Caco-2 (cell line): ENCODE data around the gene KAT2A. TPM values are rescaled to one million over a fixed set of nuclear protein-coding genes. Genes with fewer than 3 reads are reported as not detected.

Experiments used
- BruUV-seq: library from RNA; stranded (reverse); fragments of 400-500 nt; replicated peaks from 2 replicates; lab custom pipeline; 2021; lab: Mats Ljungman, UMichigan
- CTCF ChIA-PET: fragments of 300-600 bp; sonication (Branson Sonifier 250); formaldehyde crosslinking; loops from one replicate; lab custom pipeline; 2022; ENCODE audit warnings: antibody characterized with exemption; lab: Charles Lee
- POLR2A ChIA-PET: fragments of 300-600 bp; sonication (Branson Sonifier 250); formaldehyde crosslinking; loops from one replicate; lab custom pipeline; 2022; ENCODE audit warnings: antibody characterized with exemption; lab: Charles Lee
- DNase-seq, 2 experiments: peaks; one replicate each; pipeline versions ENCODE4 v3.0.0 to v3.0.0-alpha.2; 2020 to 2022
- H3K27me3 ChIP-seq: replicated peaks from 2 replicates; pipeline ENCODE4 v1.6.0; 2011; ENCODE audit warnings: low read length; ENCODE audit not compliant: control insufficient read depth, insufficient read depth
- H3K36me3 ChIP-seq: 2 replicates; pipeline ENCODE4 v1.5.1; 2011; ENCODE audit warnings: low read length; ENCODE audit not compliant: control insufficient read depth, insufficient read depth
- H3K4me1 ChIP-seq: fragments of 250-450 bp; sonication (Bioruptor Pico); 2 replicates; pipeline ENCODE4 v1.5.1; 2020; ENCODE audit warnings: mild to moderate bottlenecking
- H3K4me3 ChIP-seq: 2 replicates; pipeline ENCODE4 v1.5.1; 2011; ENCODE audit warnings: low read depth, mild to moderate bottlenecking, control low read depth, low read length
- H3K9me3 ChIP-seq: fragments of 250-450 bp; sonication (Bioruptor Pico); 2 replicates; pipeline ENCODE4 v1.5.1; 2020; ENCODE audit warnings: mild to moderate bottlenecking, moderate library complexity
- H3K27ac Mint-ChIP-seq: one replicate; pipeline ENCODE4 v1.8.0; 2022; ENCODE audit warnings: mixed read lengths; ENCODE audit not compliant: unreplicated experiment
- H3K27me3 Mint-ChIP-seq: one replicate; pipeline ENCODE4 v1.8.0; 2022; ENCODE audit warnings: mixed read lengths; ENCODE audit not compliant: insufficient read depth, unreplicated experiment
- H3K36me3 Mint-ChIP-seq: one replicate; pipeline ENCODE4 v1.8.0; 2022; ENCODE audit warnings: mild to moderate bottlenecking, mixed read lengths; ENCODE audit not compliant: insufficient read depth, unreplicated experiment
- H3K4me1 Mint-ChIP-seq: one replicate; pipeline ENCODE4 v1.8.0; 2022; ENCODE audit warnings: low read depth, mixed read lengths; ENCODE audit not compliant: unreplicated experiment
- H3K4me3 Mint-ChIP-seq: one replicate; pipeline ENCODE4 v1.8.0; 2022; ENCODE audit warnings: mild to moderate bottlenecking, moderate library complexity, mixed read lengths; ENCODE audit not compliant: unreplicated experiment
- H3K9me3 Mint-ChIP-seq: one replicate; pipeline ENCODE4 v1.8.0; 2022; ENCODE audit warnings: mixed read lengths; ENCODE audit not compliant: unreplicated experiment
- intact Hi-C: fragments of 100-400 bp; cut with micrococcal nuclease; formaldehyde crosslinking; loops from one replicate; pipeline ENCODE4 v1.10.0; 2022; ENCODE audit not compliant: unreplicated experiment
- total RNA-seq: library from RNA; stranded (reverse); gene quantifications from 2 replicates; pipeline ENCODE4 v1.2.3, GENCODE V29; 2022
- TF ChIP-seq, protein P1 (sequence below), 2 experiments: fragments of 200-600 bp in 1 of 2; IDR thresholded peaks; 1 replicate in 1 of 2; 2 replicates in 1 of 2; pipeline versions ENCODE4 v1.5.1 to v1.8.0; 2011 to 2022; ENCODE audit warnings: antibody characterized with exemption in 1 of 2, control low read depth in 1 of 2, inconsistent platforms in 1 of 2, low read depth in 1 of 2, low read length in 1 of 2, mild to moderate bottlenecking in 1 of 2, moderate library complexity in 1 of 2; ENCODE audit not compliant: insufficient read depth in 1 of 2, severe bottlenecking in 1 of 2, unreplicated experiment in 1 of 2

KAT2A gene
- total RNA-seq, 1 experiment from 2014 or later, result 46.5 TPM

DNA sequence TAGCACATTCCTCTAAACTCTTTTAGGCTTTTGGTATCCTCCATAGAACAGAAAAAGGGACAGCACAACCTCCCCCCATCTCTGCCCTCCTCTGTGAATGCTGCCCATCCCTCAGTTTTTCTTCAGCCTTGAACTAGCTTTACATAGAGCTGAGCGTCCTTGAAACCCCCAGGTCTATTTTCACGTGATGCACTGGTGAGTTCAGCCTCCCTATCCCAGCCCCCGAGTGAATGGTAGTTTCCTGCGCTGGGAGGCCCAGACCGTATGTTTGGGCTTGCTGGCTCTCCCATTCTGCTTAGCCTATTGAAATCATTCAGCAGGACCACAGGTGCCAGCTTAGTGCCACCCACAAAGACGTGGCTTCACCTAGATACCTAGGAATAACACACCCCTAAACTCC, 45.4 kb downstream of the KAT2A start:
- Mint-ChIP-seq H3K36me3 (no peaks in the 10 kb centered on the region), H3K27me3 (peaks cover 3% of the 10 kb centered on the region), H3K9me3 (no peaks in the 10 kb centered on the region), H3K4me3 (no peak overlapping the region), H3K27ac (no peak overlapping the region), H3K4me1 (no peaks in the 10 kb centered on the region)
- intact Hi-C loops, result no loop called here
- BruUV-seq, result no TSS peak
- POLR2A ChIA-PET, result no interaction called here
- no peaks in the 10 kb centered on the region for H3K4me1 ChIP-seq
- TF ChIP-seq, protein P1, sequence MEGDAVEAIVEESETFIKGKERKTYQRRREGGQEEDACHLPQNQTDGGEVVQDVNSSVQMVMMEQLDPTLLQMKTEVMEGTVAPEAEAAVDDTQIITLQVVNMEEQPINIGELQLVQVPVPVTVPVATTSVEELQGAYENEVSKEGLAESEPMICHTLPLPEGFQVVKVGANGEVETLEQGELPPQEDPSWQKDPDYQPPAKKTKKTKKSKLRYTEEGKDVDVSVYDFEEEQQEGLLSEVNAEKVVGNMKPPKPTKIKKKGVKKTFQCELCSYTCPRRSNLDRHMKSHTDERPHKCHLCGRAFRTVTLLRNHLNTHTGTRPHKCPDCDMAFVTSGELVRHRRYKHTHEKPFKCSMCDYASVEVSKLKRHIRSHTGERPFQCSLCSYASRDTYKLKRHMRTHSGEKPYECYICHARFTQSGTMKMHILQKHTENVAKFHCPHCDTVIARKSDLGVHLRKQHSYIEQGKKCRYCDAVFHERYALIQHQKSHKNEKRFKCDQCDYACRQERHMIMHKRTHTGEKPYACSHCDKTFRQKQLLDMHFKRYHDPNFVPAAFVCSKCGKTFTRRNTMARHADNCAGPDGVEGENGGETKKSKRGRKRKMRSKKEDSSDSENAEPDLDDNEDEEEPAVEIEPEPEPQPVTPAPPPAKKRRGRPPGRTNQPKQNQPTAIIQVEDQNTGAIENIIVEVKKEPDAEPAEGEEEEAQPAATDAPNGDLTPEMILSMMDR (IDR thresholded peaks at IDR 0.05; ENCODE audit: insufficient read depth in 1 of 2, low read depth in 1 of 2, low read length in 1 of 2, severe bottlenecking in 1 of 2, unreplicated experiment in 1 of 2), result no peak
- CTCF ChIA-PET, result no interaction called here
- no peaks in the 10 kb centered on the region for H3K9me3 ChIP-seq
- H3K27me3 ChIP-seq, result no peaks in the 10 kb centered on the region
- no peak for DNase-seq
- H3K36me3 ChIP-seq, result no peaks in the 10 kb centered on the region
- no peak overlapping the region for H3K4me3 ChIP-seq

DNA sequence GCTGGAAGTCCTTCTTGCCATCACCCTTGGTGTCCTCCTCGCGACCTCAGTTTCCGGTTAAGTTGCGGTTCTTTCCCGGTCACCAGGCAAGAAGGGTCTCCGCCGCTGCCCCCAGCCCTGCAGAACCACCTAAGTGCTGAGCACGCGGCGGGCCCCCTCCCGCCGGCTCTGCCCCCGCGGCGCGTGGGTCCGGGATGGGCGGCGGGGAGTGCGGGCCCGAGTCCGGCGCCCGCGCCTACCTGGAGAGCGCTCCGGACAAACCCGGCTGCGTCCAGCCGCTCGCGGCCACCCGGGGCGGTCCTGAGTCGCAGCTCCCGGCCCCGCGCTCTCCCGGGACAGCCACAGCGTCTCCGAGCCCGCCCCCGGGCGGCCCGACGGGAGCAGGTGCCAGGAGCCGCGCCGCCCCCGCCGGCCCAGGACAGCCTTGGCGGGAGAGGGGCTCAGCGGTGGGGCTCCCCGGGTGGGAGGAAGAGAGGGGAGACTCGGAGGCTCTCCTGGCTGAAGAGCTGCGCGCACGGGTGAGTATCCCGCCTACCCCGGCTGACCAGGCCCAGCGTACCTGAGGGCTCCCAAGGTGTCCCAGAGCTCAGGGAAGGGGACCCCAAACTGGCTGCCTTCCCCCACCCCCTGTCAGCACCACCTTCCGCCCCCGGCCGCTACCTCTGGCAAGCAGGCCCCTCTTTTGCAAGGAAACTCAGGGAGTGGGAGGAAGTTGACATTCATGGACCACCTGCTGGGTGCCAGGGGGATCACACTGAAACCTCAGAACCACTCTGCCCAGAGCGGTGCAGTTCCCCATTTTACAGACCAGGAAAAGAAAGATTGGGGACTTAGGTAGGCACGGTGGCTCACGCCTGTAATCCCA, 48.6 kb downstream of the KAT2A start:
- CTCF ChIA-PET, result interaction anchor here (0.5 to 0.8 kb wide), 2 partner anchors 23 to 28 kb away, joined by 3 read pairs; no protein-coding TSS in a partner anchor
- no peaks in the 10 kb centered on the region for H3K9me3 ChIP-seq
- Mint-ChIP-seq H3K9me3 (no peaks in the 10 kb centered on the region), H3K27me3 (peaks cover 3% of the 10 kb centered on the region), H3K4me3 (no peak overlapping the region), H3K36me3 (no peaks in the 10 kb centered on the region), H3K4me1 (no peaks in the 10 kb centered on the region), H3K27ac (no peak overlapping the region)
- H3K4me1 ChIP-seq, result peaks cover 8% of the 10 kb centered on the region
- H3K36me3 ChIP-seq, result no peaks in the 10 kb centered on the region
- intact Hi-C loops, result no loop called here
- no peaks in the 10 kb centered on the region for H3K27me3 ChIP-seq
- TF ChIP-seq, protein P1 (IDR thresholded peaks at IDR 0.05; ENCODE audit: insufficient read depth in 1 of 2, low read depth in 1 of 2, low read length in 1 of 2, severe bottlenecking in 1 of 2, unreplicated experiment in 1 of 2), result peak; percentile 7 to 13
- DNase-seq, result peak in 1 of 2 experiments; percentile 52
- H3K4me3 ChIP-seq, result no peak overlapping the region
- BruUV-seq, result no TSS peak
- POLR2A ChIA-PET, result no interaction called here

DNA sequence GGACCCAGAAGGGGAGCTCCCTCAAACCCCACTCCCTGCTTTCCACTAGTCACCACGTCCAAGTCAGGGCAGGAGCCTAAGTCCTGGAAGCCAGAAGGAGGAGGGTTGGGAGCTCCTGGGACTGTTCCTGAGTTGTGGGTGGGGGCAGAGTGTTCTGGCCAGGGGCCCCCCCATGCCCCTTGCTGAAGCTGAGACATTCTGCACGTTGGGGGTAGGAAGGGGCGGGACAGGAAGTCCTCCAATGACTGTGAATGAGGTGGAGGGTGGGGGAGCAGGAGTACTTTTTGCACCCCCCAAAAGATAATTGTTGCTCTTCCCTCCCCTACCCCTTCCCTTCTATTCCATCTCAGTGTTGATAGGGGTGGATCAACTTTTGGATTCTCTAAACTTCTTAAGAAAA, 49.4 kb downstream of the KAT2A start:
- no peak overlapping the region for H3K4me3 ChIP-seq
- TF ChIP-seq, protein P1 (IDR thresholded peaks at IDR 0.05; ENCODE audit: insufficient read depth in 1 of 2, low read depth in 1 of 2, low read length in 1 of 2, severe bottlenecking in 1 of 2, unreplicated experiment in 1 of 2), result no peak
- BruUV-seq, result no TSS peak
- H3K9me3 ChIP-seq, result no peaks in the 10 kb centered on the region
- no peaks in the 10 kb centered on the region for H3K36me3 Mint-ChIP-seq
- H3K4me3 Mint-ChIP-seq, result no peak overlapping the region
- H3K27ac Mint-ChIP-seq, result no peak overlapping the region
- no peak for DNase-seq
- H3K9me3 Mint-ChIP-seq, result no peaks in the 10 kb centered on the region
- intact Hi-C loops, result no loop called here
- ChIA-PET CTCF (interaction anchor here (0.8 kb wide), 1 partner anchor 22 kb away, joined by 3 read pairs; no protein-coding TSS in a partner anchor), POLR2A (no interaction called here)
- H3K4me1 ChIP-seq, result peaks cover 10% of the 10 kb centered on the region
- H3K27me3 ChIP-seq, result no peaks in the 10 kb centered on the region
- peaks cover 3% of the 10 kb centered on the region for H3K27me3 Mint-ChIP-seq
- no peaks in the 10 kb centered on the region for H3K36me3 ChIP-seq
- H3K4me1 Mint-ChIP-seq, result no peaks in the 10 kb centered on the region
